LNCAP (cell line): ENCODE results near the gene GFOD2.

Source experiments
- TF ChIP-seq, protein P1 (sequence below): fragments of 450-650 bp; IDR thresholded peaks from 2 replicates; pipeline ENCODE4 v1.5.1; 2017; ENCODE audit warnings: mild to moderate bottlenecking

Gene GFOD2

GRCh38 chr16:67647681-67648080, 71.4 kb downstream of the GFOD2 start:
- TF ChIP-seq, protein P1, sequence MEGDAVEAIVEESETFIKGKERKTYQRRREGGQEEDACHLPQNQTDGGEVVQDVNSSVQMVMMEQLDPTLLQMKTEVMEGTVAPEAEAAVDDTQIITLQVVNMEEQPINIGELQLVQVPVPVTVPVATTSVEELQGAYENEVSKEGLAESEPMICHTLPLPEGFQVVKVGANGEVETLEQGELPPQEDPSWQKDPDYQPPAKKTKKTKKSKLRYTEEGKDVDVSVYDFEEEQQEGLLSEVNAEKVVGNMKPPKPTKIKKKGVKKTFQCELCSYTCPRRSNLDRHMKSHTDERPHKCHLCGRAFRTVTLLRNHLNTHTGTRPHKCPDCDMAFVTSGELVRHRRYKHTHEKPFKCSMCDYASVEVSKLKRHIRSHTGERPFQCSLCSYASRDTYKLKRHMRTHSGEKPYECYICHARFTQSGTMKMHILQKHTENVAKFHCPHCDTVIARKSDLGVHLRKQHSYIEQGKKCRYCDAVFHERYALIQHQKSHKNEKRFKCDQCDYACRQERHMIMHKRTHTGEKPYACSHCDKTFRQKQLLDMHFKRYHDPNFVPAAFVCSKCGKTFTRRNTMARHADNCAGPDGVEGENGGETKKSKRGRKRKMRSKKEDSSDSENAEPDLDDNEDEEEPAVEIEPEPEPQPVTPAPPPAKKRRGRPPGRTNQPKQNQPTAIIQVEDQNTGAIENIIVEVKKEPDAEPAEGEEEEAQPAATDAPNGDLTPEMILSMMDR: no peak

DNA sequence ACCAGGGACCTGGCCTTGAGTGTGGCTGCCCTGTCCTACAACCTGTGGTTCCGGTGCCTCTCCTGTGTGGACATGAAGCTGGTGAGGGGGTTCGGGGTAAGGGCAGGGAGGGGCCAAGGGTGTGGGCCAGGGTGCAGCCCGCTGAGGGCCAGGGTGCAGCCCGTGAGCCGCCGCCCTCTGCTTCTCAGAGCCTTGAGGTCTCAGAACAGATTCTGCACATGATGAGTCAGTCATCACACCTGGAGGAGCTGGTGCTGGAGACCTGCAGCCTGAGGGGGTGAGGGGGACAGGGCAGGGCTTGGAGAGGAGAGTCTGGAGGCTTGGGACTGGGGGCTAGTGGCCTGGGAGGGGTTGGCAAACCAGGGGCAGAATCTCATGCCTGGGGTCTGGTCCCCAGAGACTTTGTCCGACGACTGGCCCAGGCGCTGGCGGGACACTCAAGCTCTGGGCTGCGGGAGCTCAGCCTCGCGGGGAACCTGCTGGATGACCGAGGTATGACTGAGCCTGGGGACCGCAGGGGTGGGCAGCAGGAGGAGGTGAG, 71.9 kb downstream of the GFOD2 start:
- TF ChIP-seq, protein P1: no peak

DNA sequence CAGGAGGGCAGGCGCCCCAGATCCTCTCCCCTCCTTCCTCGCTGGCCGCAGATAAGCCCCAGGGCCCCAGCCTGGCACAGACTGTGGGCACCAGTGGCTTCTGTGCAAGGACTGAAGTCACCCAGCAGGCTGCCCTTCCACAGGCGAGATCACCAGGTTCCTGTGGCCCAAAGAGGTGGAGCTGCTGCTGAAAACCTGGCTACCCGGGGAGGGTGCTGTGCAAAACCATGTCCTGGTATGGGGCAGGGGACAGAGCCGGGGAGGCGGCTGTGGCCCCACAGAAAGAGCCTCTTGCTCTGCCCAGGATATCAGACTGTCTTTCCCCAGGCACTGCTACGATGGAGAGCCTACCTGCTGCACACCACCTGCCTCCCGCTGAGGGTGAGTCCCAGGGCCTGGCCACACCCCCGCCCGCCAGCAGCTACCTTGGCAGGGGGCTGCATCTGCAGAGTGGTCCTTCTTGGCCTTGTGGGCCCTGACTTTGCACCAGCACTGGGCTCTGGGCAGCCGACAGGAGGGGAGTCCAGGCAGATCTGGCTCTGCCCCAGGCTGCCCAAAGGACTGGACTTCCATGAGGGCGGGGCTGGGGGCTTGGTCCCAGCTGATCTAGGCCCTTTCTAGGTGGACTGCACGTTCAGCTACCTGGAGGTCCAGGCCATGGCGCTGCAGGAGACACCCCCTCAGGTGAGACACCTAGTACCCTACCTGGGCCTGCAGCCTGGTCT, 73.6 kb downstream of the GFOD2 start:
- TF ChIP-seq, protein P1: no peak

DNA sequence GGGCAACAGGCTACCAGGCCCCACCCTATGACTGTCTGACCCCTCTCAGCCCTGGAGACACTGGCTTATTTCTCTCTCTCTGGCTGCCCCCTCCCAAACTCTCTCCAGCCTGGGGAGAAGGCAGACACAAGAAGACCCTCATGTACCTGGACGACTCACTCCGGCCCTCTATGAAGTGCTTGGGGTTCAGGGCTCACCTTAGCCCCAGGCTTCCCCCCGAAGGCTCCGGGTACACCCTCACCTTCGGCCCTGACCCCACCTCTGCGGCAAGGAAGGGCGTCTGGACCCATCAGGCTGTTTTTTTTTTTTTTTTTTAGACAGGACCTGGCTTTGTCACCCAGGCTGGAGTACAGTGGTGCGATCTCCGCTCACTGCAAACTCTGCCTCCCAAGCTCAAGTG, 75.1 kb downstream of the GFOD2 start:
- TF ChIP-seq, protein P1: no peak

- TF ChIP-seq, protein P1: no peak
These were observed 77.1 kb downstream of the GFOD2 start for GRCh38 chr16:67641779-67642708.

DNA sequence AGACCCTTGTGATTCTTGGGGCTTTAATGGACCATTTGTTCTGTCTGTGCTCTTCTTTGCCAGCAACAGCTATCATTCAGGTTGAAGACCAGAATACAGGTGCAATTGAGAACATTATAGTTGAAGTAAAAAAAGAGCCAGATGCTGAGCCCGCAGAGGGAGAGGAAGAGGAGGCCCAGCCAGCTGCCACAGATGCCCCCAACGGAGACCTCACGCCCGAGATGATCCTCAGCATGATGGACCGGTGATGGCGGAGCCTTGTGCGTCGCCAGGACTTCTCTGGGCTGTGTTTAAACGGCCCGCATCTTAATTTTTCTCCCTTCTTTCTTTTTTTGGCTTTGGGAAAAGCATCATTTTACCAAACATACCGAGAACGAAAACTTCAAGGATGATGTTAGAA, 81.5 kb downstream of the GFOD2 start:
- TF ChIP-seq, protein P1: no peak

GRCh38 chr16:67636713-67637112, 82.4 kb downstream of the GFOD2 start:
- TF ChIP-seq, protein P1: no peak
